DOHH2 (cell line): ENCODE data around the gene KCNK15.

Source experiments
- EZH2phosphoT487 ChIP-seq: fragments of 200-600 bp; sonication (generic); IDR thresholded peaks from 2 replicates; pipeline ENCODE4 v1.6.1; 2017; ENCODE audit warnings: borderline replicate concordance, mild to moderate bottlenecking, antibody characterized with exemption, low read length, moderate library complexity, mixed read lengths
- TF ChIP-seq, protein P1 (sequence below): fragments of 200-600 bp; sonication (generic); IDR thresholded peaks from one replicate; pipeline ENCODE4 v1.5.1; 2014; ENCODE audit warnings: antibody characterized with exemption, mild to moderate bottlenecking, low read depth, low read length; ENCODE audit not compliant: poor library complexity, severe bottlenecking

- TF ChIP-seq, protein P1, sequence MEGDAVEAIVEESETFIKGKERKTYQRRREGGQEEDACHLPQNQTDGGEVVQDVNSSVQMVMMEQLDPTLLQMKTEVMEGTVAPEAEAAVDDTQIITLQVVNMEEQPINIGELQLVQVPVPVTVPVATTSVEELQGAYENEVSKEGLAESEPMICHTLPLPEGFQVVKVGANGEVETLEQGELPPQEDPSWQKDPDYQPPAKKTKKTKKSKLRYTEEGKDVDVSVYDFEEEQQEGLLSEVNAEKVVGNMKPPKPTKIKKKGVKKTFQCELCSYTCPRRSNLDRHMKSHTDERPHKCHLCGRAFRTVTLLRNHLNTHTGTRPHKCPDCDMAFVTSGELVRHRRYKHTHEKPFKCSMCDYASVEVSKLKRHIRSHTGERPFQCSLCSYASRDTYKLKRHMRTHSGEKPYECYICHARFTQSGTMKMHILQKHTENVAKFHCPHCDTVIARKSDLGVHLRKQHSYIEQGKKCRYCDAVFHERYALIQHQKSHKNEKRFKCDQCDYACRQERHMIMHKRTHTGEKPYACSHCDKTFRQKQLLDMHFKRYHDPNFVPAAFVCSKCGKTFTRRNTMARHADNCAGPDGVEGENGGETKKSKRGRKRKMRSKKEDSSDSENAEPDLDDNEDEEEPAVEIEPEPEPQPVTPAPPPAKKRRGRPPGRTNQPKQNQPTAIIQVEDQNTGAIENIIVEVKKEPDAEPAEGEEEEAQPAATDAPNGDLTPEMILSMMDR, result no peak
- no peak for TF ChIP-seq EZH2phosphoT487
Observed at GRCh38 chr20:44711237-44711636, 34.4 kb upstream of the KCNK15 start.
